Cardiac fibroblast (primary cell): ENCODE measurements around the gene SP5.

Experiments
- DNase-seq, 2 donors: peaks; one replicate each; pipeline versions ENCODE4 v3.0.0 to v3.0.0-alpha.2; 2010; ENCODE audit warnings: low read depth in 2 of 2
- H3K4me3 ChIP-seq, 2 donors: replicated peaks in 1 of 2; 1 replicate in 1 of 2; 2 replicates in 1 of 2; pipeline ENCODE4 v1.5.1; 2011; ENCODE audit warnings: low read depth in 2 of 2, low read length in 2 of 2, mild to moderate bottlenecking in 2 of 2, moderate library complexity in 1 of 2
- CTCF ChIP-seq: IDR thresholded peaks from one replicate; pipeline ENCODE4 v1.5.1; 2011; ENCODE audit warnings: low read depth, mild to moderate bottlenecking, low read length, inconsistent platforms

Gene SP5

GRCh38 chr2:170764880-170765261 lies 49.7 kb downstream of the SP5 start:
- no peak for TF ChIP-seq CTCF
- no peak for DNase-seq
- H3K4me3 ChIP-seq: no peak overlapping the region

DNA sequence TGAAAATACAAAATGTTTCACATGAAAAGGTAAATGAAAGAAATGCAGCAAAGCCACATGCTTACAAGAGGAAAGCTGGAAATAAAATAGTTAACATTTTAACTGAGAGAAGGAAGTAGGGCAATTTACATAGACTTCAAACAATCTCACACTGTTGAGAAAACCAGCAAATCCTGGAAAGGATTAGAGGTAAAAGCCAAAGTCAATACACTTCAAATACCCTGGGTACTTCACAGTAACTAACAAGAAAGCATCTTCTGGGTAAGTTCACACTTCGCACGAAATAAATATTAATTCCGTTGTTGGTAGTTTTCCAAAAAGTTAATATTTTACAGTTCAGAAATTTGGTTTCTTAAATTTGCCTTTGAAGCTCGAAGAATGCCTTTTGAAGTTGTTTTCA lies 51.6 kb downstream of the SP5 start:
- H3K4me3 ChIP-seq: no peak overlapping the region
- no peak for DNase-seq
- no peak for TF ChIP-seq CTCF
